Testis (tissue), 3 donors: Measurements from ENCODE around the gene SAE1. TPM values are rescaled to one million over a fixed set of nuclear protein-coding genes. Genes with fewer than 3 reads are reported as not detected.

ENCODE experiments used
- DNase-seq: peaks from one replicate; pipeline ENCODE4 v3.0.0-alpha.2; 2019
- H3K27ac ChIP-seq, 2 donors: fragments of 200-600 bp; sonication (generic); one replicate each; pipeline ENCODE4 v1.5.1; 2019
- H3K27me3 ChIP-seq: fragments of 200-600 bp; sonication (generic); one replicate; pipeline ENCODE4 v1.5.1; 2019
- H3K36me3 ChIP-seq: fragments of 200-600 bp; sonication (generic); one replicate; pipeline ENCODE4 v1.5.1; 2017; ENCODE audit warnings: low read depth; ENCODE audit errors: missing control alignments
- H3K4me1 ChIP-seq: fragments of 200-600 bp; sonication (generic); one replicate; pipeline ENCODE4 v1.5.1; 2019
- H3K4me3 ChIP-seq, 2 donors: fragments of 200-600 bp; sonication (generic); one replicate each; pipeline ENCODE4 v1.5.1; 2017 to 2019
- H3K9me3 ChIP-seq: fragments of 200-600 bp; sonication (generic); one replicate; pipeline ENCODE4 v1.5.1; 2017
- CTCF ChIP-seq, 3 experiments: fragments of 450-650 bp in 2 of 3; fragments of 200-600 bp in 1 of 3; sonication (generic) in 1 of 3; IDR thresholded peaks; one replicate each; pipeline ENCODE4 v1.5.1; 2016 to 2019; ENCODE audit warnings: antibody characterized with exemption in 3 of 3, mild to moderate bottlenecking in 2 of 3, moderate library complexity in 1 of 3
- POLR2A ChIP-seq: fragments of 450-650 bp; IDR thresholded peaks from one replicate; pipeline ENCODE4 v1.6.1; 2017; ENCODE audit warnings: antibody characterized with exemption, mild to moderate bottlenecking, moderate library complexity
- WGBS, 2 donors: methylation state at CpG; one replicate each; pipeline ENCODE4 v1.1.5; 2018; 5-methylcytosine and 5-hydroxymethylcytosine counted together
- intact Hi-C: fragments of 100-400 bp; cut with DNase I; formaldehyde crosslinking; loops from one replicate; pipeline ENCODE4 v1.15.1; 2023; ENCODE audit warnings: low total_unique reads
- polyA plus RNA-seq: library from polyadenylated mRNA; stranded (reverse); fragments of 350-450 nt; fragmentation: Illumina TruSeq; extraction: RNeasy Lipid Tissue Mini Kit (QIAGEN cat#74804); gene quantifications from one replicate; pipeline ENCODE4 v1.2.3, GENCODE V29; 2014; ENCODE audit warnings: low read depth, low replicate concordance; ENCODE audit not compliant: insufficient read depth
- total RNA-seq, 2 donors: library from RNA; depleted of rRNA; stranded (reverse); fragments of >200 nt; gene quantifications; one replicate each; pipeline ENCODE4 v1.2.3, GENCODE V29; 2016

The SAE1 gene
- total and polyA plus RNA-seq, 3 donors from 2014 or later, result 105 to 185 (median 124) TPM

GRCh38 chr19:47156861-47157430 lies 26.3 kb downstream of the SAE1 start:
- H3K4me1 ChIP-seq, result peaks cover 14% of the 10 kb centered on the region
- no peaks in the 10 kb centered on the region for H3K36me3 ChIP-seq
- 65 to 76% methylated on average over 7 of the region's 7 CpGs for WGBS, 2 donors
- no peak overlapping the region for H3K27ac ChIP-seq
- no peak overlapping the region for H3K4me3 ChIP-seq
- H3K27me3 ChIP-seq, result no peaks in the 10 kb centered on the region
- TF ChIP-seq CTCF (IDR thresholded peaks at IDR 0.05) (no peak), POLR2A (no peak)
- DNase-seq, result no peak
- H3K9me3 ChIP-seq, result no peaks in the 10 kb centered on the region
- intact Hi-C loops, result loop anchor here (10.0 kb wide), 1 partner anchor 48 kb away; no protein-coding TSS in a partner anchor

GRCh38 chr19:47157431-47158321 lies 27.0 kb downstream of the SAE1 start:
- DNase-seq, result peak; percentile 27
- 30 to 41% methylated on average over 5 to 10 of the region's 10 CpGs for WGBS, 2 donors
- no peaks in the 10 kb centered on the region for H3K9me3 ChIP-seq
- H3K27me3 ChIP-seq, result no peaks in the 10 kb centered on the region
- peak overlapping the region; percentile 2 to 56 for H3K27ac ChIP-seq
- H3K36me3 ChIP-seq, result no peaks in the 10 kb centered on the region
- H3K4me1 ChIP-seq, result peaks cover 14% of the 10 kb centered on the region
- intact Hi-C loops, result loop anchor here (10.0 kb wide), 1 partner anchor 47 kb away; no protein-coding TSS in a partner anchor
- H3K4me3 ChIP-seq, result no peak overlapping the region
- TF ChIP-seq CTCF (IDR thresholded peaks at IDR 0.05), result no peak

- no peaks in the 10 kb centered on the region for H3K9me3 ChIP-seq
- intact Hi-C loops, result loop anchor here (10.0 kb wide), 1 partner anchor 46 kb away; no protein-coding TSS in a partner anchor
- DNase-seq, result no peak
- H3K36me3 ChIP-seq, result no peaks in the 10 kb centered on the region
- peaks cover 14% of the 10 kb centered on the region for H3K4me1 ChIP-seq
- peak overlapping the region; percentile 2 to 56 for H3K27ac ChIP-seq
- TF ChIP-seq POLR2A (no peak), CTCF (IDR thresholded peaks at IDR 0.05) (no peak)
- 53 to 77% methylated on average over 8 of the region's 8 CpGs for WGBS, 2 donors
- no peaks in the 10 kb centered on the region for H3K27me3 ChIP-seq
- no peak overlapping the region for H3K4me3 ChIP-seq
Measured at GRCh38 chr19:47158367-47158791, 27.7 kb downstream of the SAE1 start.

- peak overlapping the region in 1 of 2 donors; percentile 56 for H3K27ac ChIP-seq
- H3K36me3 ChIP-seq, result no peaks in the 10 kb centered on the region
- intact Hi-C loops, result loop anchor here (10.0 kb wide), 1 partner anchor 46 kb away; no protein-coding TSS in a partner anchor
- TF ChIP-seq CTCF (IDR thresholded peaks at IDR 0.05) (no peak), POLR2A (no peak)
- WGBS, 2 donors, result 75 to 82% methylated on average over 7 of the region's 7 CpGs
- no peaks in the 10 kb centered on the region for H3K9me3 ChIP-seq
- no peaks in the 10 kb centered on the region for H3K27me3 ChIP-seq
- no peak for DNase-seq
- no peak overlapping the region for H3K4me3 ChIP-seq
- peaks cover 14% of the 10 kb centered on the region for H3K4me1 ChIP-seq
Measured at GRCh38 chr19:47158879-47159503, 28.4 kb downstream of the SAE1 start.
